Body of pancreas (tissue), 4 donors: ENCODE measurements around the gene ARHGAP24.

Source experiments
- CTCF ChIP-seq, 7 experiments: fragments of 450-650 bp in 4 of 7; fragments of 200-600 bp in 3 of 7; sonication (generic) in 3 of 7; IDR thresholded peaks; one replicate each; pipeline ENCODE4 v1.5.1; 2016 to 2019; ENCODE audit warnings: antibody characterized with exemption in 7 of 7
- POLR2A ChIP-seq, 3 donors: fragments of 450-650 bp; IDR thresholded peaks; one replicate each; pipeline ENCODE4 v1.6.1; 2016; ENCODE audit warnings: antibody characterized with exemption in 3 of 3, mild to moderate bottlenecking in 2 of 3

- TF ChIP-seq CTCF (IDR thresholded peaks at IDR 0.05): no peak
- no peak for TF ChIP-seq POLR2A (IDR thresholded peaks at IDR 0.05)
These were observed 47.8 kb upstream of the ARHGAP24 start for GRCh38 chr4:85427123-85427522.
